ENCODE measurements around the gene ASAP2. TPM values are rescaled to one million over a fixed set of nuclear protein-coding genes. Genes with fewer than 3 reads are reported as not detected.

Gene ASAP2
- total RNA-seq, 2 experiments from 2014 or later, result 0.27 TPM; not detected in 1

GRCh38 chr2:9451231-9451630 is 244.6 kb downstream of the ASAP2 start:
- CTCF ChIA-PET (ENCODE audit: unreplicated experiment), result no interaction called here
- BruUV-seq (replicated peaks), result no TSS peak

More at GRCh38 chr2:9451231-9451630, 244.6 kb downstream of the ASAP2 start:
- no peak overlapping the region for H2AFZ ChIP-seq (ENCODE audit: low read length)
- TF ChIP-seq CTCF (conservative IDR thresholded peaks at IDR 0.05; ENCODE audit: low read length) (no peak), EZH2phosphoT487 (IDR thresholded peaks at IDR 0.05; ENCODE audit: borderline replicate concordance, low read depth, low read length) (no peak)
- no peak overlapping the region for H3K4me3 ChIP-seq (ENCODE audit: low read depth, low read length, poor library complexity, severe bottlenecking)
- H3K27ac ChIP-seq (ENCODE audit: low read depth, low read length, poor library complexity, severe bottlenecking), result no peak overlapping the region
- POLR2A ChIA-PET, result no interaction called here
- no peaks in the 10 kb centered on the region for H4K20me1 ChIP-seq (ENCODE audit: insufficient read depth, low read length)
- no peak for DNase-seq (ENCODE audit: low spot score)
- intact Hi-C loops (cut with micrococcal nuclease; ENCODE audit: unreplicated experiment), result no loop called here
- H3K79me2 ChIP-seq (ENCODE audit: insufficient read depth, low read depth, low read length), result no peaks in the 10 kb centered on the region
- H3K9me3 ChIP-seq (ENCODE audit: low read length), result no peaks in the 10 kb centered on the region
- no peak overlapping the region for H3K4me2 ChIP-seq (ENCODE audit: low read length)
- no peaks in the 10 kb centered on the region for H3K9me2 ChIP-seq (ENCODE audit: insufficient read depth, low read length)
- H3K36me3 ChIP-seq (ENCODE audit: insufficient read depth, low read length), result peaks cover 75% of the 10 kb centered on the region
- no peaks in the 10 kb centered on the region for H3K4me1 ChIP-seq (ENCODE audit: insufficient read depth, low read length, poor library complexity, severe bottlenecking)

Other genes with a start within 250 kb of the ASAP2 start
- 0.15 and 0.28 TPM in 2 replicates for gene MBOAT2, start 203.1 kb upstream of the ASAP2 start, total RNA-seq (2014; rRNA removed; shearing (Covaris generic))
- gene MBOAT2, start 203.1 kb upstream of the ASAP2 start, total RNA-seq (2022), result 0.70 and 0.93 TPM in 2 replicates
- gene ITGB1BP1, start 216.7 kb downstream of the ASAP2 start, total RNA-seq (2014; rRNA removed; shearing (Covaris generic)), result 51.9 and 54.0 TPM in 2 replicates
- 102 and 105 TPM in 2 replicates for gene ITGB1BP1, start 216.7 kb downstream of the ASAP2 start, total RNA-seq (2022)
- gene CPSF3, start 216.8 kb downstream of the ASAP2 start, total RNA-seq (2014; rRNA removed; shearing (Covaris generic)), result 52.0 and 54.5 TPM in 2 replicates
- 88.3 and 95.2 TPM in 2 replicates for gene CPSF3, start 216.8 kb downstream of the ASAP2 start, total RNA-seq (2022)